GM12878 (cell line): ENCODE data around the gene ANAPC7.

Experiments
- FOXM1 ChIP-seq: IDR thresholded peaks from 2 replicates; pipeline ENCODE4 v1.6.1; 2012; ENCODE audit warnings: low read depth, mild to moderate bottlenecking, inconsistent platforms, low read length, moderate library complexity
- POLR2A ChIP-seq: IDR thresholded peaks from 2 replicates; pipeline ENCODE4 v1.6.1; 2011; ENCODE audit warnings: low read depth, mild to moderate bottlenecking, low read length
- TCF3 ChIP-seq: IDR thresholded peaks from 2 replicates; pipeline ENCODE4 v1.6.1; 2012; ENCODE audit warnings: low read depth, mild to moderate bottlenecking, low read length, borderline replicate concordance; ENCODE audit not compliant: insufficient read depth
- TF ChIP-seq, protein P1 (sequence below): IDR thresholded peaks from 2 replicates; pipeline ENCODE4 v1.6.1; 2012; ENCODE audit warnings: low read depth, low read length, improper control_type of control experiment

DNA sequence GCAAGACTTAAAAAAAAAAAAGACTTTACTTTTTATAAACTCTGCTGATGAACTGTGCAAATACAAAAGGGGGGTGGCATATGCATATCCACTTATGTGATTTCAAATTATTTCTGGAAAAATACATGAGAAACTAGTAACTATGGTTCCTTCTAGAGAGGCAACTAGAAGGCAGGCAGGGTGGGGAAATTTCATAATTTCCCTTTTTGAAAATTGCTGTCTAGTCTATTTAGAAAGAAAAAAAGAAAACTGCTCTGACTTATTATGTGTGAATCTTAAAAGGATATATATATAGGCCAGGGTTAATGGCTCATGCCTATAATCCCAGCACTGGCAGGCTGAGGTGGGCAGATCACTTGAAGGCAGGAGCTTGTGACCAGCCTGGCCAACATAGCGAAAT lies 42.3 kb downstream of the ANAPC7 start:
- TF ChIP-seq, protein P1, sequence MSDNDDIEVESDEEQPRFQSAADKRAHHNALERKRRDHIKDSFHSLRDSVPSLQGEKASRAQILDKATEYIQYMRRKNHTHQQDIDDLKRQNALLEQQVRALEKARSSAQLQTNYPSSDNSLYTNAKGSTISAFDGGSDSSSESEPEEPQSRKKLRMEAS, result no peak
- no peak for TF ChIP-seq FOXM1
- TF ChIP-seq POLR2A, result no peak
- no peak for TF ChIP-seq TCF3
